ENCODE results near the gene CHAC1. TPM values are rescaled to one million over a fixed set of nuclear protein-coding genes. Genes with fewer than 3 reads are reported as not detected.
A peak's percentile ranks its signal among the peaks of the same experiment; 100 is the strongest.

CHAC1 gene
- total and polyA plus RNA-seq, 2 of the 13 experiments (the other 11 are each of a cell fraction or from before 2014, with no cell fraction given) = 0.44 TPM; not detected in 1

- FAIRE-seq (no peak), ATAC-seq (no peak), DNase-seq (ENCODE audit: low spot score) (no peak)
- Histone ChIP-seq H3K9ac (ENCODE audit: insufficient read depth, low read depth, low read length) (no peak overlapping the region), H3K4me1 (ENCODE audit: insufficient read depth, low read length) (peaks cover 46% of the 10 kb centered on the region), H3K36me3 (replicated peaks in 1 of 2; ENCODE audit: control insufficient read depth in 1 of 2, insufficient read depth in 2 of 2, low read length in 2 of 2) (no peaks in the 10 kb centered on the region), H3K9me3 (ENCODE audit: low read length) (no peaks in the 10 kb centered on the region), H2AFZ (ENCODE audit: low read length) (no peak overlapping the region), H4K20me1 (ENCODE audit: insufficient read depth, low read length) (no peaks in the 10 kb centered on the region), H3K4me3 (replicated peaks in 1 of 3; ENCODE audit: insufficient read depth in 1 of 3, low read depth in 2 of 3, low read length in 3 of 3) (0 out of 6 replicates have a peak overlapping the region, but pooled peaks of 1 of the 3 experiments have one; percentile 78), H3K27me3 (ENCODE audit: control insufficient read depth in 1 of 2, insufficient read depth in 2 of 2, low read length in 2 of 2) (peaks cover 0 to 42% of the 10 kb centered on the region in 2 experiments; a peak in 3 of 5 replicates), H3K27ac (ENCODE audit: extremely low read length, insufficient read depth, low read length) (no peak overlapping the region), H3K79me2 (ENCODE audit: insufficient read depth, low read length) (no peaks in the 10 kb centered on the region), H3K4me2 (ENCODE audit: low read depth, low read length) (peak overlapping the region; percentile 99)
- TF ChIP-seq ZMAT5 (CRISPR knock-in tag; IDR thresholded peaks at IDR 0.05; ENCODE audit: borderline replicate concordance, low read depth) (no peak), ZNF740 (CRISPR knock-in tag; IDR thresholded peaks at IDR 0.05) (no peak), ONECUT2 (CRISPR knock-in tag; IDR thresholded peaks at IDR 0.05) (no peak), ZNF280B (CRISPR knock-in tag; IDR thresholded peaks at IDR 0.05; ENCODE audit: borderline replicate concordance) (no peak), MXI1 (IDR thresholded peaks at IDR 0.05; ENCODE audit: borderline replicate concordance, low read depth, low read length) (no peak), SIX1 (CRISPR knock-in tag; IDR thresholded peaks at IDR 0.05; ENCODE audit: borderline replicate concordance) (no peak)
- intact Hi-C loops (cut with micrococcal nuclease; ENCODE audit: unreplicated experiment) (loop anchor here (5.0 kb wide), 1 partner anchor 36 kb away; no protein-coding TSS in a partner anchor), in situ Hi-C loops (cut with HindIII; ENCODE audit: extremely low pct_ligation_motif_present, low pct_unique_long_range_greater_than_20kb) (no loop called here)
- no TSS peak for BruUV-seq (replicated peaks)
- ChIA-PET POLR2A (no interaction called here), CTCF (ENCODE audit: low intra/inter-chr PET ratio, low total read pairs) (no interaction called here)
- 58% methylated on average over 7 of the region's 12 CpGs for WGBS (ENCODE audit: low lambda C conversion rate)
Observed at GRCh38 chr15:40942878-40943277, 10.4 kb upstream of the CHAC1 start.
